Esophagus muscularis mucosa (tissue), 4 donors: Measurements from ENCODE around the gene PDE6H. TPM values are rescaled to one million over a fixed set of nuclear protein-coding genes. Genes with fewer than 3 reads are reported as not detected.

Experiments
- DNase-seq: peaks from one replicate; pipeline ENCODE4 v3.0.0-alpha.2; 2017; ENCODE audit errors: extremely low spot score
- H3K27ac ChIP-seq, 4 donors: fragments of 200-600 bp; sonication (generic); replicated peaks in 1 of 4; 1 replicate in 3 of 4; 2 replicates in 1 of 4; pipeline ENCODE4 v1.5.1; 2016 to 2019; ENCODE audit warnings: mild to moderate bottlenecking in 1 of 4
- H3K27me3 ChIP-seq, 4 donors: fragments of 200-600 bp; sonication (generic); one replicate each; pipeline versions ENCODE4 v1.5.1 to v1.6.0; 2016 to 2019
- H3K36me3 ChIP-seq, 4 donors: fragments of 200-600 bp; sonication (generic); one replicate each; pipeline ENCODE4 v1.5.1; 2016 to 2019
- H3K4me1 ChIP-seq, 4 donors: fragments of 200-600 bp; sonication (generic); one replicate each; pipeline ENCODE4 v1.5.1; 2016 to 2019
- H3K4me3 ChIP-seq, 4 donors: fragments of 200-600 bp; sonication (generic); 1 replicate in 2 of 4; 2 replicates in 2 of 4; pipeline ENCODE4 v1.5.1; 2016 to 2019; ENCODE audit warnings: mild to moderate bottlenecking in 4 of 4, moderate library complexity in 1 of 4
- H3K9me3 ChIP-seq, 4 donors: fragments of 200-600 bp; sonication (generic); 1 replicate in 3 of 4; 2 replicates in 1 of 4; pipeline ENCODE4 v1.5.1; 2016 to 2019
- CTCF ChIP-seq, 3 experiments: fragments of 200-600 bp in 2 of 3; fragments of 450-650 bp in 1 of 3; sonication (generic) in 2 of 3; IDR thresholded peaks; one replicate each; pipeline ENCODE4 v1.5.1; 2017 to 2019; ENCODE audit warnings: antibody characterized with exemption in 3 of 3, mild to moderate bottlenecking in 2 of 3, moderate library complexity in 1 of 3
- EP300 ChIP-seq: sonication (generic); formaldehyde crosslinking; IDR thresholded peaks from one replicate; pipeline ENCODE4 v1.6.1; 2017; ENCODE audit warnings: antibody characterized with exemption
- POLR2A ChIP-seq: fragments of 450-650 bp; IDR thresholded peaks from one replicate; pipeline ENCODE4 v1.6.1; 2017; ENCODE audit warnings: antibody characterized with exemption, moderate library complexity, mild to moderate bottlenecking, low read depth
- POLR2AphosphoS5 ChIP-seq, 2 donors: sonication (generic); formaldehyde crosslinking; IDR thresholded peaks; one replicate each; pipeline ENCODE4 v1.6.1; 2017; ENCODE audit warnings: antibody characterized with exemption in 2 of 2
- WGBS: methylation state at CpG from one replicate; pipeline ENCODE4 v1.1.5; 2018; 5-methylcytosine and 5-hydroxymethylcytosine counted together
- intact Hi-C: fragments of 100-400 bp; cut with DNase I; formaldehyde crosslinking; loops from one replicate; pipeline ENCODE4 v1.15.1; 2023
- total RNA-seq, 4 donors: library from RNA; depleted of rRNA; stranded (reverse); fragments of >200 nt; gene quantifications; one replicate each; pipeline versions ENCODE4 v1.1.0 to v1.2.1, GENCODE V29; 2016

The PDE6H gene
- total RNA-seq, 4 donors from 2014 or later: not detected

GRCh38 chr12:14948672-14949071 is 24.2 kb upstream of the PDE6H start:
- DNase-seq: no peak
- H3K36me3 ChIP-seq: peaks cover 0 to 38% (median 3%) of the 10 kb centered on the region in 4 donors

GRCh38 chr12:14949631-14950030 is 23.2 kb upstream of the PDE6H start:
- peak overlapping the region; percentile 80 to 82 (median 82) for H3K27ac ChIP-seq
- no peak overlapping the region for H3K4me3 ChIP-seq
- H3K27me3 ChIP-seq: no peaks in the 10 kb centered on the region
- TF ChIP-seq POLR2AphosphoS5 (IDR thresholded peaks at IDR 0.05) (no peak), POLR2A (no peak), EP300 (no peak), CTCF (IDR thresholded peaks at IDR 0.05) (no peak)
- intact Hi-C loops: loop anchor here (5.0 kb wide), 1 partner anchor 48 kb away; no protein-coding TSS in a partner anchor
- DNase-seq: no peak
- no peaks in the 10 kb centered on the region for H3K9me3 ChIP-seq
- H3K36me3 ChIP-seq: peaks cover 0 to 31% (median 0%) of the 10 kb centered on the region in 4 donors
- WGBS: 95% methylated on average over 5 of the region's 5 CpGs
- H3K4me1 ChIP-seq: peaks cover 70 to 94% (median 85%) of the 10 kb centered on the region in 4 donors

More at GRCh38 chr12:14948672-14949071, 24.2 kb upstream of the PDE6H start:
- Histone ChIP-seq H3K27ac (peak overlapping the region; percentile 80 to 82 (median 82)), H3K4me3 (peak overlapping the region in 2 of 4 donors; percentile 21 to 24), H3K27me3 (no peaks in the 10 kb centered on the region), H3K4me1 (peaks cover 65 to 85% (median 79%) of the 10 kb centered on the region in 4 donors), H3K9me3 (no peaks in the 10 kb centered on the region)
- 10% methylated on average over 3 of the region's 3 CpGs for WGBS
- intact Hi-C loops: no loop called here
- no peak for TF ChIP-seq CTCF (IDR thresholded peaks at IDR 0.05)
- TF ChIP-seq EP300: no peak
- peak; percentile 70 to 81 for TF ChIP-seq POLR2AphosphoS5 (IDR thresholded peaks at IDR 0.05)

GRCh38 chr12:14950421-14950820 is 22.4 kb upstream of the PDE6H start:
- H3K27ac ChIP-seq: peak overlapping the region; percentile 80 to 82 (median 82)
- peaks cover 0 to 24% (median 0%) of the 10 kb centered on the region in 4 donors for H3K36me3 ChIP-seq
- no peaks in the 10 kb centered on the region for H3K9me3 ChIP-seq
- H3K27me3 ChIP-seq: no peaks in the 10 kb centered on the region
- TF ChIP-seq POLR2AphosphoS5 (IDR thresholded peaks at IDR 0.05) (no peak), POLR2A (no peak), CTCF (IDR thresholded peaks at IDR 0.05) (no peak), EP300 (no peak)
- intact Hi-C loops: loop anchor here (5.0 kb wide), 1 partner anchor 47 kb away; no protein-coding TSS in a partner anchor
- peaks cover 70 to 92% (median 83%) of the 10 kb centered on the region in 4 donors for H3K4me1 ChIP-seq
- 76% methylated on average over 4 of the region's 4 CpGs for WGBS
- no peak for DNase-seq
- no peak overlapping the region for H3K4me3 ChIP-seq

- peak overlapping the region; percentile 80 to 82 (median 82) for H3K27ac ChIP-seq
- 71% methylated on average over 6 of the region's 6 CpGs for WGBS
- intact Hi-C loops: loop anchor here (5.0 kb wide), 1 partner anchor 46 kb away; no protein-coding TSS in a partner anchor
- DNase-seq: no peak
- H3K27me3 ChIP-seq: no peaks in the 10 kb centered on the region
- H3K4me3 ChIP-seq: no peak overlapping the region
- no peaks in the 10 kb centered on the region for H3K9me3 ChIP-seq
- TF ChIP-seq POLR2A (no peak), CTCF (IDR thresholded peaks at IDR 0.05) (no peak), EP300 (no peak), POLR2AphosphoS5 (IDR thresholded peaks at IDR 0.05) (no peak)
- H3K4me1 ChIP-seq: peaks cover 70 to 88% (median 77%) of the 10 kb centered on the region in 4 donors
- peaks cover 0 to 18% (median 0%) of the 10 kb centered on the region in 4 donors for H3K36me3 ChIP-seq
These were observed 21.7 kb upstream of the PDE6H start for GRCh38 chr12:14950982-14951746.
